ENCODE measurements around the gene GABARAP.

- no peak for TF ChIP-seq TCF3 (IDR thresholded peaks at IDR 0.05; ENCODE audit: borderline replicate concordance, insufficient read depth, low read depth, low read length)
- no peak for TF ChIP-seq KDM1A (IDR thresholded peaks at IDR 0.05; ENCODE audit: borderline replicate concordance)
- no peak for TF ChIP-seq RELA (IDR thresholded peaks at IDR 0.05; ENCODE audit: borderline replicate concordance, partially characterized antibody)
Observed at GRCh38 chr17:7284911-7285310, 42.7 kb upstream of the GABARAP start.

Data from GM12878 (cell line).